NCI-H1436 treated with DMSO at 0.1 percent for 48 hours (cell line): Measurements from ENCODE around the gene CYTIP.
"Not testable (repeated sequence)": the region's sequence is repeated elsewhere in the genome, so short reads cannot be mapped to it uniquely, and the experiment has no call there.

Source experiments
- DNase-seq: peaks from one replicate; lab custom pipeline; 2025; lab: John Stamatoyannopoulos, UW

Gene CYTIP

DNA sequence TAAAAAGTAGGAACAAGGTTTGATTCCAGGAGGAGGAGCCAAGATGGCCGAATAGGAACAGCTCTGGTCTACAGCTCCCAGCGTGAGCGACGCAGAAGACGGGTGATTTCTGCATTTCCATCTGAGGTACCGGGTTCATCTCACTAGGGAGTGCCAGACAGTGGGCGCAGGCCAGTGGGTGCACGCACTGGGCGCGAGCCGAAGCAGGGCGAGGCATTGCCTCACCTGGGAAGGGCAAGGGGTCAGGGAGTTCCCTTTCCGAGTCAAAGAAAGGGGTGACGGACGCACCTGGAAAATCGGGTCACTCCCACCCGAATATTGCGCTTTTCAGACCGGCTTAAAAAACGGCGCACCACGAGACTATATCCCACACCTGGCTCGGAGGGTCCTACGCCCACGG, 75.4 kb downstream of the CYTIP start:
- not testable (repeated sequence) for DNase-seq

DNA sequence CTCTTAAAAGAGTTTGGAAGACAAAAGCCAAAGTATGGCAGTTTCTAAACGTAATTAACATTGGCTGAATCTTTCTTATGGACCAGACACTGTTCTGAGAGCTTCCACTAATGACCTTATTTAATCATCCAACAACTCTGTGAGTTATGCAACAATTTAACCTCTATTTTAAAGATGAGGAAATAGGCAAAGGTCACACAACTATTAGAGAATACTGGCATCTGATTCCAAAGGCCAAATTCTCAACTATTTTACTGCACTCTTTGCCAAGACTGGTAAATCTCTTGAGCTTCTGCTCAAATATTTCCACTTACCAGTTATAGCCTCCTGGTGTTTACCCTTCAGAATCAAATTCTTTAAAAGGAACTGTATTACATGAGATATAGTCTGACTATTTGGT, 76.2 kb downstream of the CYTIP start:
- DNase-seq = no peak
